GM18508 (cell line): ENCODE results near the gene SPATA20.

Experiments
- ATAC-seq: cut with Tn5 transposase; IDR thresholded peaks from one replicate; pipeline ENCODE4 v1.9.1; 2021; ENCODE audit warnings: moderate number of reproducible peaks; ENCODE audit not compliant: insufficient read depth, unreplicated experiment

SPATA20 gene

DNA sequence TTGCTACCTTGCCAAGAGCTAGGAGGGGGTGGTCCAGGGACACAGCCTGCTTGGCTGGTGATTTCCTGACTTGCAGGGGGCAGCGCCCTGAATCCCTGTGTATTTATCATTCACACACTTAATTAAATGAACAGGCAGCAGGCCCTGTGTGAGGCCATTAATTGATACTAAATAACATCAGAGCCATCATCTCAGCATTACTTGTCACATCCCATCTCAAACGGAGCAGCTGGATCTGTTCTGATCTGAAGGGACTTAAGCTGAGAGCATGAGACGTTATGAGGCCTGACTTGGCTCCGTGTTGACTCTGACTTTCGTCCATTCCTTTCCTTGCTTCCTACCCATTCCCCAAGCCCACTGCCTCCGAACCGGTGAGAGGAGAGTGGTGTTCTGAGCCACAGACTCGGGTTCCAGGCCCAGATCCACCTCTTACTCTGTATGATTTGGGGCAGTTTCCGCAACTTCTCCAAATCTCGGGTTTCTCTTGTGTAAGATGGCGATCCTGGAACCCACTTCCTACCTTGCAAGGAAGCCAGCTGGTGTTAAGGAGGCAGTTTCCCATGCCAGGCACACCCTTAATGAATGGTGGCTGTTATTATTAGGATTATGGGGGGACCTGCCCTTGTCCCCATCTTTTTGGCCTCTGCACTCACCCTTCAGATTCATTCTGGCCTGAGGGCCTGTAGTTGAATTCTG lies 47.3 kb downstream of the SPATA20 start:
- no peak for ATAC-seq

GRCh38 chr17:50594892-50595291 lies 47.9 kb downstream of the SPATA20 start:
- no peak for ATAC-seq

GRCh38 chr17:50596191-50597037 lies 49.4 kb downstream of the SPATA20 start:
- ATAC-seq = no peak

DNA sequence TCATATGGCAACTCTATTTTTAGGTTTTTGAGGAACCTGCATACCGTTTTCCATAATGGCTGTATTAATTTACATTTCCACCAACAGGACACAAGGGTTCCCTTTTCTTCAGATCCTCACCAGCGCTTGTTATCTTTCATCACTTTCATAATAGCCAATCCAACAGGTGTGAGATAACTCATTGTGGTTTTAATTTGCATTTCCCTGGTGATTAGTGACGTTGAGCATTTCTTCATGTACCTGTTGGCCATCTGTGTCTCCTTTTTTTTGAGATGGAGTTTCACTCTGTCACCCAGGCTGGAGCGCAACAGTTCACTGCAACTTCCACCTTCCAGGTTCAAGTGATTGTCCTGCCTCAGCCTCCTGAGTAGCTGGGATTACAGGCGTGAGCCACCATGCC lies 51.5 kb downstream of the SPATA20 start:
- no peak for ATAC-seq

DNA sequence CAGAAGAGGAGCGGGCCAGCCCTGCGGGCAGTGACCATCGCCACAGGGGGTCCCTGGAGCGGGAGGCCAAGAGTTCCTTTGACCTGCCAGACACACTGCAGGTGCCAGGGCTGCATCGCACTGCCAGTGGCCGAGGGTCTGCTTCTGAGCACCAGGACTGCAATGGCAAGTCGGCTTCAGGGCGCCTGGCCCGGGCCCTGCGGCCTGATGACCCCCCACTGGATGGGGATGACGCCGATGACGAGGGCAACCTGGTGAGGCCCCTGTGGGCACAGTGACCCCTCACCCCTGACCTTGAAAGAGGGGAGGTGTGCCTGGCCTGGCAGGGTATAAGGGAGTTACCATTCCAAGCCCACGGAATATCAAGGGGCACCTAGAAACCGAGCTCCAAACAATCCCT lies 52.6 kb downstream of the SPATA20 start:
- no peak for ATAC-seq

DNA sequence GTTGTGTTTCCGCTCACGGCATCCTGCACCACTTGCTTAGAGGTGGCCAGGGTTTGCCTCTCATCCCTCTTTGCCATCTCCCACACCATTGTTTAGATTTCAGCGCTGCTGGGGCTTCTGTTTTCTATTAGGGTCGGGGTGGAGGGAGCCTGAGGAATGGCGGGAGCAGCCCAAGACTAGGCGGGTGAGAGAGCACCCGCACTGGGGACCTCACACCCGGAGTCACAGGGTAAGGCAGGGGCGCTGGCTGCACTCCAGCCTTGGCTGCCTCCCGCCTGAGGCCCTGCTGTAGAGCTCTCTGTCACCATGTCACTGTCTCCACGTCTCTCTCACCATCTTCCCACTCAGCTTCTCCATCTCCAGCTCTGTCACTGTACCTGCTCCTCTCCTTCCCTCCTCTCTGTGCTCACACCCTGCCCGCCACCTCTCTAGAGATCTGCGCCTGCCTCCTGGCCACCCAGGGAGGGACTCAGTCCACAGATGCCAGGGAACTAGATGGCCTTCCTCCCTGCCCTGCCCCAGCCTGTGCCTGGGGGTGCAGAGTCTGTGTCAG lies 54.9 kb downstream of the SPATA20 start:
- ATAC-seq = no peak

GRCh38 chr17:50602836-50603235 lies 55.9 kb downstream of the SPATA20 start:
- no peak for ATAC-seq

- ATAC-seq = no peak
Observed at GRCh38 chr17:50603340-50603739, 56.4 kb downstream of the SPATA20 start.

DNA sequence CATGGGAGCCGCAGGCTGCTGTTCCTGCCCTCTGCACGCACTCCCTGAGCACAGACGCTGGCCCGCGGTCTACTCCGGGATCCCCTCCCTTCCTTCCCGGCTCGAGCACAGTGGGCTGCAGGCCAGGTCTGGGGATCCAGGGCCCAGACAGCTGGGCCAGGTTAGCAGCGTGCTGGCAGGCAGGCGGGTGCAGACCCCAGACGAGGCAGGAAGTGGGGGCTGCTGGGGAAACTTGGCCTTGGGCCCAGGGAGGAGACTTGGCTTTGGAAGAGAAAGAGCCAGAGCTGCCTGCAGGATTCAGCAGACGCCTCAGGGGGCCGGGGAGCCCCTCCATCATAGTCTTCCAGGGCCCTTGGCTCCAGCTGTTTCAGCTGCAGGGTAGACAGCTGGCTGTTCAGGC lies 57.5 kb downstream of the SPATA20 start:
- ATAC-seq = no peak

- no peak for ATAC-seq
Observed at GRCh38 chr17:50605429-50605828, 58.5 kb downstream of the SPATA20 start.
